Measurements from ENCODE around the gene KLHDC4.

DNA sequence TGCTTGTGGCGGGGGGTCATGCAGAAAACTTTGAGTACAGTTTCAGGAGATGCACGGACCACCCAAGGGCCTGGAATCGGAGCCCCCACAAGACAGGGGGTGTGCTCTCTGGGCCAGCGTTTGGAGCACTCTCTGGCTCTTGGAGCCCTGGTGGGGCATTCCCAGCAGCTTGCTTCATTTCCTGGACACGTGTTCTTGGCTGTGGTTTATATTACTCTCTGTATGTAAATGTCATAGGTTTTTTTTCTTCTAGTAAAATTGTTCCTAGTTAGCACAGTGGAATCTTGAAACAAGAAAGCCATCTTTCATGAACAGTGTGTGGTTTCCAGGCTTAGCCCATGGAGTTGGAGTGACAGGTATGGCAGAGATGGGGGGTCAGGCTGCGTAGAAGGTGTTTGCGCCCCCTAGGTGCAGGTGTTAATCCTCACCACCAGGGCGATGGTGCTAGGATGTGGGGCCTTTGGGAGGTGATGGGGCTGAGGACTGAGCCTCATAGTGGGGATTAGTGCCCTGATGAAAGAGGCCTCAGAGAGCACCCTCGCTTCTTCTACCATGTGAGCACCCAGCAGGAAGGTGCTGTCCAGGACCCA, 83.7 kb downstream of the KLHDC4 start:
- TF ChIP-seq, protein P1, sequence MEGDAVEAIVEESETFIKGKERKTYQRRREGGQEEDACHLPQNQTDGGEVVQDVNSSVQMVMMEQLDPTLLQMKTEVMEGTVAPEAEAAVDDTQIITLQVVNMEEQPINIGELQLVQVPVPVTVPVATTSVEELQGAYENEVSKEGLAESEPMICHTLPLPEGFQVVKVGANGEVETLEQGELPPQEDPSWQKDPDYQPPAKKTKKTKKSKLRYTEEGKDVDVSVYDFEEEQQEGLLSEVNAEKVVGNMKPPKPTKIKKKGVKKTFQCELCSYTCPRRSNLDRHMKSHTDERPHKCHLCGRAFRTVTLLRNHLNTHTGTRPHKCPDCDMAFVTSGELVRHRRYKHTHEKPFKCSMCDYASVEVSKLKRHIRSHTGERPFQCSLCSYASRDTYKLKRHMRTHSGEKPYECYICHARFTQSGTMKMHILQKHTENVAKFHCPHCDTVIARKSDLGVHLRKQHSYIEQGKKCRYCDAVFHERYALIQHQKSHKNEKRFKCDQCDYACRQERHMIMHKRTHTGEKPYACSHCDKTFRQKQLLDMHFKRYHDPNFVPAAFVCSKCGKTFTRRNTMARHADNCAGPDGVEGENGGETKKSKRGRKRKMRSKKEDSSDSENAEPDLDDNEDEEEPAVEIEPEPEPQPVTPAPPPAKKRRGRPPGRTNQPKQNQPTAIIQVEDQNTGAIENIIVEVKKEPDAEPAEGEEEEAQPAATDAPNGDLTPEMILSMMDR (IDR thresholded peaks at IDR 0.05), result no peak
- TF ChIP-seq POLR2A (IDR thresholded peaks at IDR 0.05), result no peak
